HG03280 (cell line): ENCODE data around the gene CNOT2.

Experiments used
- ATAC-seq: cut with Tn5 transposase; IDR thresholded peaks from one replicate; pipeline ENCODE4 v1.9.1; 2021; ENCODE audit warnings: mild to moderate bottlenecking, moderate library complexity; ENCODE audit not compliant: unreplicated experiment

CNOT2 gene

GRCh38 chr12:70251226-70251625 is 8.0 kb downstream of the CNOT2 start:
- ATAC-seq, result no peak

GRCh38 chr12:70251661-70252060 is 8.4 kb downstream of the CNOT2 start:
- no peak for ATAC-seq

GRCh38 chr12:70252832-70253231 is 9.6 kb downstream of the CNOT2 start:
- no peak for ATAC-seq

- ATAC-seq, result no peak
Measured at GRCh38 chr12:70254225-70254624, 11.0 kb downstream of the CNOT2 start.

GRCh38 chr12:70254846-70255245 is 11.6 kb downstream of the CNOT2 start:
- ATAC-seq, result no peak

GRCh38 chr12:70255311-70255710 is 12.1 kb downstream of the CNOT2 start:
- no peak for ATAC-seq

GRCh38 chr12:70258605-70259403 is 15.6 kb downstream of the CNOT2 start:
- ATAC-seq, result no peak

- peak; percentile 60 for ATAC-seq
Measured at GRCh38 chr12:70260646-70261045, 17.4 kb downstream of the CNOT2 start.

GRCh38 chr12:70264067-70264867 is 21.0 kb downstream of the CNOT2 start:
- no peak for ATAC-seq

- ATAC-seq, result no peak
Measured at GRCh38 chr12:70265132-70265531, 21.9 kb downstream of the CNOT2 start.

- no peak for ATAC-seq
Measured at GRCh38 chr12:70267550-70267949, 24.3 kb downstream of the CNOT2 start.

- no peak for ATAC-seq
Measured at GRCh38 chr12:70268972-70269371, 25.7 kb downstream of the CNOT2 start.

- no peak for ATAC-seq
Measured at GRCh38 chr12:70270108-70270507, 26.9 kb downstream of the CNOT2 start.

- ATAC-seq, result no peak
Measured at GRCh38 chr12:70271025-70271424, 27.8 kb downstream of the CNOT2 start.

- no peak for ATAC-seq
Measured at GRCh38 chr12:70272510-70272909, 29.3 kb downstream of the CNOT2 start.

GRCh38 chr12:70275045-70275444 is 31.8 kb downstream of the CNOT2 start:
- no peak for ATAC-seq

GRCh38 chr12:70277973-70278372 is 34.7 kb downstream of the CNOT2 start:
- ATAC-seq, result no peak

- ATAC-seq, result no peak
Measured at GRCh38 chr12:70278945-70279344, 35.7 kb downstream of the CNOT2 start.

- ATAC-seq, result no peak
Measured at GRCh38 chr12:70283232-70283631, 40.0 kb downstream of the CNOT2 start.

- ATAC-seq, result no peak
Measured at GRCh38 chr12:70288817-70289216, 45.6 kb downstream of the CNOT2 start.

GRCh38 chr12:70290116-70290515 is 46.9 kb downstream of the CNOT2 start:
- ATAC-seq, result no peak
